GM19463 (cell line): ENCODE results near the gene FOXE3.
A peak's percentile ranks its signal among the peaks of the same experiment; 100 is the strongest.

ENCODE experiments used
- ATAC-seq: cut with Tn5 transposase; IDR thresholded peaks from one replicate; pipeline ENCODE4 v1.9.1; 2021; ENCODE audit warnings: mild to moderate bottlenecking, moderate library complexity; ENCODE audit not compliant: unreplicated experiment

The FOXE3 gene

GRCh38 chr1:47415728-47416318 lies at the start of gene FOXE3:
Gene FOXE3, plus strand, starts transcription at chr1:47416285. Its CDS starts 31 bp downstream, at chr1:47416316.
- no peak for ATAC-seq

GRCh38 chr1:47367651-47368050 lies 48.4 kb upstream of the FOXE3 start:
- ATAC-seq, result no peak

- ATAC-seq, result no peak
Measured at GRCh38 chr1:47371016-47371517, 45.0 kb upstream of the FOXE3 start.

GRCh38 chr1:47374501-47374900 lies 41.6 kb upstream of the FOXE3 start:
- ATAC-seq, result no peak

GRCh38 chr1:47378147-47378546 lies 37.9 kb upstream of the FOXE3 start:
- ATAC-seq, result no peak

- no peak for ATAC-seq
Measured at GRCh38 chr1:47380699-47381098, 35.4 kb upstream of the FOXE3 start.

GRCh38 chr1:47382399-47382983 lies 33.6 kb upstream of the FOXE3 start:
- no peak for ATAC-seq

- ATAC-seq, result no peak
Measured at GRCh38 chr1:47384083-47384482, 32.0 kb upstream of the FOXE3 start.

- ATAC-seq, result no peak
Measured at GRCh38 chr1:47385020-47385419, 31.1 kb upstream of the FOXE3 start.

GRCh38 chr1:47386268-47386667 lies 29.8 kb upstream of the FOXE3 start:
- no peak for ATAC-seq

- ATAC-seq, result peak; percentile 14
Measured at GRCh38 chr1:47388030-47388890, 27.8 kb upstream of the FOXE3 start.

- ATAC-seq, result peak; percentile 72
Measured at GRCh38 chr1:47388891-47389238, 27.2 kb upstream of the FOXE3 start.

GRCh38 chr1:47389731-47390130 lies 26.4 kb upstream of the FOXE3 start:
- ATAC-seq, result no peak

GRCh38 chr1:47390843-47391242 lies 25.2 kb upstream of the FOXE3 start:
- no peak for ATAC-seq

GRCh38 chr1:47393141-47393540 lies 22.9 kb upstream of the FOXE3 start:
- no peak for ATAC-seq

- no peak for ATAC-seq
Measured at GRCh38 chr1:47395433-47395832, 20.7 kb upstream of the FOXE3 start.

GRCh38 chr1:47396671-47397196 lies 19.4 kb upstream of the FOXE3 start:
- ATAC-seq, result no peak

- ATAC-seq, result no peak
Measured at GRCh38 chr1:47399138-47399845, 16.8 kb upstream of the FOXE3 start.

- no peak for ATAC-seq
Measured at GRCh38 chr1:47399846-47400155, 16.3 kb upstream of the FOXE3 start.

- no peak for ATAC-seq
Measured at GRCh38 chr1:47401761-47402160, 14.3 kb upstream of the FOXE3 start.

- ATAC-seq, result no peak
Measured at GRCh38 chr1:47402591-47402990, 13.5 kb upstream of the FOXE3 start.
